Hematopoietic multipotent progenitor cell treated with erythropoietin and hydrocortisone succinate and interleukin-3 and kit ligand, for 8 days (in vitro differentiated cells): ENCODE data around the gene SYPL1.
"Not testable (repeated sequence)": the region's sequence is repeated elsewhere in the genome, so short reads cannot be mapped to it uniquely, and the experiment has no call there.

Experiments used
- DNase-seq: peaks from one replicate; pipeline ENCODE4 v3.0.0-alpha.2; 2015

The SYPL1 gene

DNA sequence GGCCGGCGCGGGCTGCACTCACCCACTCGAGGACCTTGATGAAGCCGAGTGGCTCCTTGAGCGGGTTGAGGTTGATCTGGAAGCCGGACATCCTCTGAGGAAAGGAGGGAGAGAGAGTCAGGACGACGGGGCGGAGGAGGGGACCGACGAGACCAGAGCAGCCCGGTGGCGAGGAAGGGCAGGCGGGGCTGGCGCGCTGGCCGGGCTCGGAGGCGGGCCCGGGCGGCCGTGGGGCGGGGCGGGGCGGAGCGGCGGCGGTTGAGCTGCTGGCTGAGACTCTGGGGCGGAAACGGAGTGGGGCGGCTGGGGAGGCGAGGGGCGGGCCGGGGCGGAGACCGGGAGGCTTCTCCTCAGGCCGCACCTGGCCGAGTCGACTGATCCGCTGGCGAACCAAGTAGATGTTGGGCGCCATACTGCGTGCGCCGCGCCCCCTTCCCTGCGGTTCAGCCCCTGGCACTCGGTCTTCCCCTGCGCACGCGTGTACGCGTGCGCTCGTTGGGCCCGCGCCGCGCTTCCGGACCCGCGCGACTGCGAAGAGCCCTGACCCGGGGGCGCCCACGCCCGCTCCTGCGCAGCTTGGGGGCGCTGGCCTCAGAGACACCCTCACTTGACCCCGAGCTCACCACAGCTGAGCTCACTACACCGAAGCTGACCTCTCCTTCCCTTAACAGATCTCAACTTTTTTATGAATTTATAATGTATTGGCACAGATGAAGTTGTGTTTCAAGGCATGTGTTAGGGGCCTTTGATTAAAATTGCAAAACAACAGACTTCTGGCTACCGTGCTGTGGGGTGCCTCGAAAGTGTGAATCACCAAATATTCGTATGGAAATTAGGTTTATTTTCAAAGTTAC is at the start of gene SYPL1:
TSS of gene SYPL1 (minus strand) at position 195 of the 854 bp plus-strand sequence. CDS start at position 91, 104 bp downstream.
- DNase-seq = peak; percentile 92

DNA sequence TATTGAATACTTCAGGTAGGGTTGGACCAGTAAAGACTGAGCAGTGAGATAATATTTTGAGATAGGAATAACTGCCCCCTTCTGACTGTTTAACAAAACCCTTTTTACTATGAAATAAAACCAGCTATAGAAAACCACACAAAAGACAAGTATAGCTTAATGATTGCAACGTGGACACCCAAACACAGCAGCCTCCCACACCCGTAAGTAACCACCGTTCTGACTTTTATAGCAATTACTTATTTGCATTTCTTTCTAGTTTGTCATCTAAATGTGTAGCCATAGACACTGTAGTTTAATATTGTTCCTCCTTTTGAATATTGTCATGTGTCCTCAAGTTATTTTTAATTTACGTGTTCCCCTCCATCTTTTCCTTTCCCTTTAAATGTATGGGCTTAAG is 42.9 kb upstream of the SYPL1 start:
- DNase-seq = no peak

DNA sequence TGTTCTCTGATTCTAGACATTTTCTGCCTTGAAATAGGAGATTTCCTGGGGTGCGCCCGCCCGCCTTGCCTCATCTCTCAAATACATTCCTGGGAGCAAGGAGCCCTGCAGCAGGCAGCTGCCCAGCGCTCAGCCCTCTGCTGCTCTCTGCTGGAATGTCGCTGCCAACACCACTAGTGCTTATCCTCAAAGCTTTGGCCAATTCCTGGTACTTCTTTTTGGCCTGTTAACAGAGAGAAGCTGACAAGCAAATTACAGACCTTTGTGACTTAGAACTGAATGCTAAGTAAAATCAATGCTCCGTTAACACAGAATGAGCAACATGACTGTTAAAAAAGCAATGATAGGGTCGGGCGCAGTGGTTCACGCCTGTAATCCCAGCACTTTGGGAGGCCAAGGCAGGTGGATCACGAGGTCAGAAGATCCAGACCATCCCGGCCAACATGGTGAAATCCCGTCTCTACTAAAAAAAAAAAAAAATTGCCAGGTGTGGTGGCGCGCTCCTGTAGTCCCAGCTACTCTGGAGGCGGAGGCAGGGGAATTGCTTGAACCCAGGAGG is 41.9 kb upstream of the SYPL1 start:
- DNase-seq = peak; percentile 69

GRCh38 chr7:106152313-106152665 is 40.2 kb upstream of the SYPL1 start:
- DNase-seq = no peak

GRCh38 chr7:106151459-106152312 is 39.6 kb upstream of the SYPL1 start:
- no peak for DNase-seq

DNA sequence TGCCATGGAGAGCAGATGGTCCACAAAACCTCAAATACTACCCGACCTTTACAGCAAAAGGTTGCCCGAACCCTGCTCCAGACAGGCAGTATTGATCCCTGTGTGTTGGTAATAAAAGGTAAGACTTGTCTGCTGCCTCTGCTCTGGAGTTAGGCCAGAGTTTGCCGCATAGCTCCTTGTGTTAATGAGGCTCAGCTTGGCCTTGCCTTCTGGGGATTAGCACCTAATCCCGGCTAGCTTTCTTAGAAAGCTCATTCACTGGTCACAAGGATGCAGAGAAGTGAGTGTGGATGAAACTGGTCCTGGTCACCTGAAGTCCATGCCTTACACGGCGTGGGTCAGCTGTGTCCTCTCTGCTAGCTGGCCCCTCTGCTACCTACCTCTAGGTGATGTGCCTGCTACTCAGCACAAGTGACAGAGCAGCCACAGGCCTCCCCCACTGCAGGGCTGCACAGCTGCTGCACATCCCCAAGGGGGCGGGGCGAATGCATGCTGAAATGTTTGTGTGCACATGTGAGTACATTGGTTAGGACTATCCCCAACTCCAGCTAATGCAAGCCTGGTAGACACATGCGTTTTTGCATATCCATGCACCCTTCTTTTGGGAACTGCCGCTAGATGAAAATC is 31.7 kb upstream of the SYPL1 start:
- DNase-seq = no peak

GRCh38 chr7:106142136-106142535 is 30.0 kb upstream of the SYPL1 start:
- DNase-seq = no peak

DNA sequence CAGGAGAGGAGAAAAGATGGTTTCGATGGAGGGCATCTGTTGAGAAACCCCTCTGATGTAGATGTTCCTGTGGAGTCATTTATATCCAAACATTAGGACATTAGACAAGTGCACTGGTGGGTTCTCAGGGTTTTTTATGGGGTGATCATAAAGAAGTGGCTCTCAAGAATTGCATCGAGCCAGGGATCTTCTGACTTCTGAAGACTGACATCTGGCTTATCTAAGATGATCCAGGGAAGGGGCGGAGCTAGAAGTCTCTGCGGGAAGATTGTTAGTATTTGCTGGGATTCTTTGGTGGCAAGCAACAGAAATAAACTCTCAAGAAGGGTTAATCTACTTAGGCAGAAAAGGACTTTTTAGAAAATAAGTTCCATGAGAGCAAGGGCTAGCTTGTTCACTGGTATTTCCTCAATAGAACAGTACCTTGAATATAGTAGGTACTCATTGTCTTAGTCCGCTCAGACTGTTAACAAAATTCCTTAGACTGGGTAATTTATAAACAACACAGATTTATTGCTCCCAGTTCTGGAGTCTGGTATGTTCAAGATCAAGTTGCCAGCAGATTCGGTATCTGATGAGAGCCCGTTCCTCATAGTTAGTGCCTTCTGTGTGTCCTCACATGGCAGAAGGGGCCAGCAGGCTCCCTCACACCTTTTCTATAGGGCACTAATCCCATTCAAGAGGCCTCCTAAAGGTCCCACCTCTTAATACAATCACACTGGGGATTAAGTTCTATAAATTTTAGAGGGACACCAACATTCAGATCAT is 28.5 kb upstream of the SYPL1 start:
- no peak for DNase-seq

DNA sequence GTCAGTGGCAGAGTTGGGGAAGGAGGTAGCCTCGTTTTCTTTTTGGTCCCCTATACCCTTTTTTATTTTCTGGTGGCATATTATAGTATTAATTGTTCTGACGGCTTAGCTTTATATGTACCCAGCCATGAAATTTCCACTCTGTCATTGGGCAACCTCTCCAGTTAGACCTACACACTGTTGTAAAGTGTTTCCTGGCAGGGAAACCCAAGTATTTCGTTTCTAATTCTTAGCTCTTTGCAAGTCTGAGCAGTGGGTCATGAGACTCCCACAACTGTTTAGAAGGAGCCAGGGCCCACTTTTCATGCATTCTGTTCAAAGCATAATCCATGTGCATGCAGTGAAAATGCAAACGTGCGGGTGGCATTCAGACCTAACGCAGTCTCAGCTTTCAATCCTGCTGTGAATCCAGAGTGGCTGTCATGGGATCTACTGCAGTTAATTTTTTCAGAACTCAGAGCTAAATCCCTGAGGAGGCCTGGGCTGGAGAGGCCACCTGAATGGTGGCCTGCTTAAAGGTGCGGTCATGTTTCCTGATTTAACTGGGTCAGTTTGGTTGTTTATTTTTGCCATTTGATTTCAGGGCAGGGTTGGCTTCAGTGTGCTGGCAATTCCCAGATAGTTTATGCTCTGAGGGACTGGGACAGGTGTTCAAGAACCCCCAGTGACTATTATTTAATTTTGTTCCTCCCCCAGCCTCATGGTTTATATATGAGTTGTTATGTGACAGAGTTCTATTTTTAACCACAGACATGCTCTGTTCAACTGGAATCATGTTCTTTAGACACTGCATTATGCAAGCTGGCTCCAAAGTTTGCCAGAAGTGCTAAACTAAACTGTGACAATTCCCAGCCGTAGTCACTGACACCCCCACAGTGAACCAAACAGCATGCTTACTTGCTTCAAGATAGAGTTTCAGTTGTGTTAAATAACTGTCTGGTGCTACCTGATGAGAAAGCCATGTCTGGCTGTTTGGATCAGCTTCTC is 27.4 kb upstream of the SYPL1 start:
- DNase-seq = no peak

GRCh38 chr7:106138776-106139175 is 26.7 kb upstream of the SYPL1 start:
- DNase-seq = no peak

DNA sequence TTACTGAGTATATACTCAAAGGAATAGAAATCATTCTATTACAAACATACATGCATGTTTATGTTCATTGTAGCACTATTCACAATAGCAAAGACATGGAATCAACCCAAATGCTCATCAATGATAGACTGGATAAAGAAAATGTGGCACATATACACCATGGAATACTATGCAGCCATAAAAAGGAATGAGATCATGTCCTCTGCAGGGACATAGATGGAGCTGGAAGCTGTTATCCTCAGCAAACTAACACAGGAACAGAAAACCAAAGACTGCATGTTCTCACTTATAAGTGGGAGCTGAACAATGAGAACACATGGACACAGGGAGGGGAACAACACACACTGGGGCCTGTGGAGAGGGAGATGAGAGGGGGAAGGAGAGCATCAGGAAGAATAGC is 26.1 kb upstream of the SYPL1 start:
- not testable (repeated sequence) for DNase-seq

- DNase-seq = no peak
Observed at GRCh38 chr7:106134241-106134640, 22.1 kb upstream of the SYPL1 start.

GRCh38 chr7:106129291-106129690 is 17.2 kb upstream of the SYPL1 start:
- DNase-seq = no peak

GRCh38 chr7:106128836-106129235 is 16.7 kb upstream of the SYPL1 start:
- no peak for DNase-seq

DNA sequence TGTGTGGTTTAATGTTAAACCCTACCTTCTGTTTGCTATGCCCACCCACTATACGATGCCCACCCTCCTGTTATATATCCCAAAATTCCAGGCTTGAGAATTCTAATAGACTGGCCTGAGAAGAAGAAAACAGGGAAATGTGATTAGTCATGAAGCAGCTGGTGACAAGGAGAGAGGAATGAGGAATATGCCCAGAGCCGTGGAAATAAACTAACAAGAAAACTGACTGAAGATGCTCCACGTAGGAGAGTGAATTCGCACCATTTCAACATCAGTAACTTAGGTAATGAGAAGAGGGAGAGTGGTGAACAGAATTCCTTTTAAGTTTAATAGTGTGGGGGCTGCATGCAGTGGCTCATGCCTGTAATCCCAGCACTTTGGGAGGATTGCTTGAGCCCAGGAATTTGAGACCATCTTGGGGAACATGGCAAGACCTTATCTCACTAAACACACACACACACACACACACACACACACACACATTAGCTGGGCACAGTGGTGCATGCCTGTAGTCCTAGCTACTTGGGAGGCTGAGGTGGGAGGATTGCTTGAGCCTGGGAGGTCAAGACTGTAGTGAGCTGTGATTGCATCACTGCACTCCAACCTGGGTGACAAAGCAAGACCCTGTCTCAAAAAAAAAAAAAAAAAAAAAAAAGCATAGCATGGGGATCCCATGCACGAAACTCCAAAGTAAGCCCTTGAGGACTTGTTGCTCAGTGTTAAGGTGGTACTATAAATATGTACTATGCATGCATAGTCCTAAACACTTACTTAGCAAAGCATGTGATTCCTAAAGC is 16.1 kb upstream of the SYPL1 start:
- DNase-seq = no peak

DNA sequence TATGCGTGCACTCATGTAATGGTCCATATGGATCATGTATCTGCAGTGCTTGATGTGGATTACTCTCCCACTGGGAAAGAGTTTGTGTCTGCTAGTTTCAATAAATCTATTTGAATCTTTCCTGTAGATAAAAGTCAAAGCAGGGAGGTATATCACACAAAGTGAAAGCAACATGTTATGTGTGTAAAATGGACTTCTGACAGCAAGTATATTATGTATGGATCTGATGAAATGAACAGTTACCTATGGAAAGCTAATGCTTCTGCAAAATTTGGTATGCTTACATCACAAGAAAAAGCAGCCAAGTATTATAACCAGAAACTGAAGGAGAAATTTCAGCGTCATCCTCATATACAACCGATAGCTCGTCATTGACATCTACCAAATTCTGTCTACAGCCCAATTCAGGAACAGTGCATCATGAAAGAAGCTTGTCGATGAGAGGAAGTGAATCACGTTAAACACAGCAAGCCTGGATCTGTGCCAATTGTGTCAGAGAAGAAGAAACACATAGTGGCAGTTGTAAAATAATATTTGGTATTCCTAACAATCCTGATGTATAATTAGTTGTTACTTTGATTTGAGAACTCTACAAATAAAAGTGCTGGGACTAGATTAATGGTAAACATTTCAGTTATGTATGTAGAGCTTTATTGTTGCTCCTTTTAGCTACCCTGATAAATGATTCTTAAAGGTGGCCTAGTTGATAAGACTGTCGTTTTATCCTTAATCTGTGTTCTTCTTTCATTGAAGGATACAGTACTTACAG is 14.2 kb upstream of the SYPL1 start:
- peak; percentile 25 for DNase-seq

GRCh38 chr7:106125417-106125816 is 13.3 kb upstream of the SYPL1 start:
- no peak for DNase-seq

GRCh38 chr7:106124186-106124585 is 12.1 kb upstream of the SYPL1 start:
- no peak for DNase-seq

- DNase-seq = no peak
Observed at GRCh38 chr7:106122713-106123112, 10.6 kb upstream of the SYPL1 start.
